Inflammatory macrophage (primary cell): Measurements from ENCODE around the gene ZNF493.

Experiments
- DNase-seq, 2 donors: peaks; one replicate each; pipeline ENCODE4 v3.0.0-alpha.2; 2020 to 2022

Gene ZNF493

DNA sequence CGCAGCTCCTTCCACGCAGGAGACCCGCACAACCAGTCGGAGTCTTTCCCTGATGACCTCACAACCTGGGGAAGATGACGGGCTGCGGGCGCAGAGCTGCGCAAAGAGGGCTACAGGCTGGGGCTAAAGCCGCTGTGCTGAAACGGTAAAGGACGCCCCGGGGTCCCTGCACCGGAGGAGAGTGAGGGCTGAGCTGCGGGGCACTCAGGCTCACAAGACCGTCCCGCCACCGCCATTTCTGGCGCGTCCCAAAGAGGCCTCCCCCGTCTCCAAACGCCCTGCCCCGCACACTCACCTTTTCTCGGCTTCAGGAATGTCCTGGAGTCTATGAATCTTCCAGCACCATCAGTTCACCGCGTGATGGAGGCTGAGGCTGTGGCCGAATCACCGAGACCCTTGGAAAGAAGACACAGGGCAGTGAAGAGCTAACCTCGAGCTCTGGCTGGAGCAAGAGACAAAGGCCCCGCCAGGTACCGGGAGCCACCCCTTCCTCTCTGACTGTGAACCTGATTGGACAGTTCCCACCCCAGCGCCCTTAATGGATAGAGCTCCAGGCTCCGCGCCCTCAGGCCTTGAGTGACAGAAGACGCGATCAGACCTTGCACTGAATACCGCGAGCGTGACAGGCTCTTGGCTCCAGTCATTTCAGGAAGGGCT is 66.6 kb downstream of the ZNF493 start:
- DNase-seq: no peak

DNA sequence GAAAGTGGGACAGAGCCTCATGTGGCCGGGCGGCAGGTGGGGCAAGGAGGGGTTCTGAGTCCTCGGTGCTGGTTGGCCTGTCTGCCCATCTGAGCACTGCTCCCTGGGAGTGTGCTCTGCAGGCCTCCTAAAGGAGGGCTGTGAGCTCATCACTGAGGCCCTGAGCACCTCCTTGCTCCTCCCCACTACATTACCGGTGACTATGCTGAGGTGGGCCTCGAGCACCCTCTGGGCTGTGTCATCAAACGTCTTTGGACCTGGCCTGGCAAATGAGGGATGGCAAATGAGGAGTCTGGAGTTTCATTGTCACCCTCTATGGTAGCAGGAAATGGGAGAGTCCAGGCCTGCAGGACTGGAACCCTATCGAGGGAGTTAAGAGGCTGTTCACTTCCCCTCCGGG is 69.7 kb downstream of the ZNF493 start:
- DNase-seq: no peak

DNA sequence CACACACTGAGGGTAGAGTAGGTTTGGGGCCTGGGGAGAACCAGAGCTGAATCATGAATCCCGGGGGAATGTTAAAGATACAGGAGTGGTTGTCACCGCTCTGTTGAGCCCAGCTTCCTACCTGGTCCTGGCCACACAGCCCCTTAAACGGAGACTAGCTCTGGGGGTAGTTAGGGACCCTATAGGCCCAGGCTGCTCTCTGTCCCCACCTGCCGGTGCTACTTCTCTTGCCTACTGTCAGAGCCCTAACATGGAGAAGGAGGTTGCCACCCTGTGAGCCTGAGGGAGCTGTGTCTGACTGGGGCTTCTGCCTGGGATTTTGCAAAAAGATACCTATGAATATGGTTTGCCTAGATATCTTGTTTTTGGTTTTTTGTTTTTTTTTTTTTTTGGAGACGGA is 71.9 kb downstream of the ZNF493 start:
- no peak for DNase-seq

DNA sequence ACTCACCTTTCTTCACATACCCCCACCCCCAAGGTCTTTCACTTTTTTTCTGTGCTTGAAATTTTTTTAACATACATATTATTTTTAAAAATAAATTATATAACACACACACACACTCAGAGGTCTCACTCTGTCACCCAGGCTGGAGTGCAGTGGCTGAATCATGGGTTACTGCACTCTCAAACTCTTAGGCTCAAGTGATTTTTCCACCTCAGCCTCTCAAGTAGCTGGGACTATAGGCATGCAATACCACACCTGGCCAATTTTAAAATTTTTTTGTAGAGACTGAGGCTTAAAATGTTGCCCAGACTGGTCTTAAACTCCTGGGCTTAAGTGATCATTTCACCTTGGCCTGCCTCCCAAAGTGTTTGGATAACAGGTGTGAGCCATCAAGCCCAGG is 75.6 kb downstream of the ZNF493 start:
- no peak for DNase-seq

DNA sequence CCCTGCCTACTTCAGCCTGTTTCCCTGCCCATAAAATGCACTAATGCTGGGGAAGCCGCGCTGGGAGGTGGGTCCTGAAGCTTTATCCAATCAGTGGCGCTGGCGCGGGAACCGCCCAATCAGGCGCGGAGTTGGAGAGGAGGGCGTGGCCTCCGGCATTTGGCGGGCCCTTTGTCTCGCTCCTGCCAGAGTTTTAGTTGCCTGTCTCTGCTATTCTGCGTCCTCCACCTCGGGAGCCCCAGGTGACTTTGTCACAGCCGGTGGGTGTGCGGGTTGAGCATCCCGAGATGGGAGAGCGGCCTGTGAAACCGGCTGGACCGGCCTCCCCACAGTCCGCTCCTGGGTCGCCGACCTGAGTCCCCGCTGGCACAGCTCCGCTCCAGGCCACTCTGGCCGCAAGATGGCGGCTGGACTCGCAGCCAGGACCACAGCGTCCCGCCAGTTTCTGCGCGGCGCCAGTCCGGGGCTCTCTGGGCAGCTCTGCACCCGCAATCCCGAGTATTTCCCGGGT is 77.8 kb downstream of the ZNF493 start:
- DNase-seq: peak; percentile 80 to 81
